Epithelial cell of esophagus (primary cell): ENCODE data around the gene ACAD9.

Source experiments
- DNase-seq: peaks from one replicate; pipeline ENCODE4 v3.0.0; 2010; ENCODE audit warnings: low read depth
- H3K4me3 ChIP-seq: 2 replicates; pipeline ENCODE4 v1.5.1; 2011; ENCODE audit warnings: mild to moderate bottlenecking, low read length, control low read depth
- TF ChIP-seq, protein P1 (sequence below): IDR thresholded peaks from 2 replicates; pipeline ENCODE4 v1.5.1; 2011; ENCODE audit warnings: low read depth, mild to moderate bottlenecking, low read length, control low read depth, inconsistent platforms; ENCODE audit not compliant: insufficient read depth; ENCODE audit errors: missing control alignments

ACAD9 gene

DNA sequence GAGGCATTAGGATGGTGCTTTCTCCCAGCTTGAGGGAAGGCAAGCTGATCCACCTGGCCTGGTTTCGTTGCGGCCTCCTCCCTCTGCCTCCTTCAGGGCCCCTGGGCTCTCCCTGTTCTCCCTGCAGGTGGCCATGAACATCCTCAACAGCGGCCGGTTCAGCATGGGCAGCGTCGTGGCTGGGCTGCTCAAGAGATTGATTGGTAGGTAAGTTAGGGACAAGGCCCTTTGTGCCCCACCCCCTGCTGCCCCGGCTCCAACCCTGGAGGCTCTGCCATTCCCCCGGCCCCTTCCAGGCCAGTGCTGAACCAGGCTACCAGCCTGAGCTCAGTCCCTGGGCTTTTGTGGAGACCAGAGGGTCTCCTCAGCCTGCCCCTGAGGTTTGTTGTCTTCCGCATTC is 23.0 kb downstream of the ACAD9 start:
- H3K4me3 ChIP-seq, result no peak overlapping the region
- no peak for DNase-seq
- TF ChIP-seq, protein P1, sequence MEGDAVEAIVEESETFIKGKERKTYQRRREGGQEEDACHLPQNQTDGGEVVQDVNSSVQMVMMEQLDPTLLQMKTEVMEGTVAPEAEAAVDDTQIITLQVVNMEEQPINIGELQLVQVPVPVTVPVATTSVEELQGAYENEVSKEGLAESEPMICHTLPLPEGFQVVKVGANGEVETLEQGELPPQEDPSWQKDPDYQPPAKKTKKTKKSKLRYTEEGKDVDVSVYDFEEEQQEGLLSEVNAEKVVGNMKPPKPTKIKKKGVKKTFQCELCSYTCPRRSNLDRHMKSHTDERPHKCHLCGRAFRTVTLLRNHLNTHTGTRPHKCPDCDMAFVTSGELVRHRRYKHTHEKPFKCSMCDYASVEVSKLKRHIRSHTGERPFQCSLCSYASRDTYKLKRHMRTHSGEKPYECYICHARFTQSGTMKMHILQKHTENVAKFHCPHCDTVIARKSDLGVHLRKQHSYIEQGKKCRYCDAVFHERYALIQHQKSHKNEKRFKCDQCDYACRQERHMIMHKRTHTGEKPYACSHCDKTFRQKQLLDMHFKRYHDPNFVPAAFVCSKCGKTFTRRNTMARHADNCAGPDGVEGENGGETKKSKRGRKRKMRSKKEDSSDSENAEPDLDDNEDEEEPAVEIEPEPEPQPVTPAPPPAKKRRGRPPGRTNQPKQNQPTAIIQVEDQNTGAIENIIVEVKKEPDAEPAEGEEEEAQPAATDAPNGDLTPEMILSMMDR, result no peak

DNA sequence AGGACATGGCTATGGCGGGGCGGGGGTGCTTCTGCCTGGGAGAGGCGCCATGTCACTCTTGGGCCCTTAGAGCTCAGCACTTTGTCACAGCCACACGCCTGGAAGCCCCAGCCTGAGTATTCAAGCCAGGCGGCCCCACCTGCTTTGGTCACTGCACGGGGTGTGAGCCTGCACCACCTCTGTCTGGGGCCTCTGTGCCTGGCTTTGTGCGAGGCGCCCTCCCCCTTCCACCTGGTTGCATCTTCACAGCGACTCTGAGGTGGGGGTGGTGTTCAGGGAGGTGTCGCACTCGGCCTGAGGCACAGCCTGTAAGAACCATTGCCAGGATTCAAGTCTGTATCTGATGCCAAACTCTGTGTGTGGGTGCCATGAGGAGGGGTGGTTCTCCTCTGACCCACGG is 24.1 kb downstream of the ACAD9 start:
- TF ChIP-seq, protein P1, result no peak
- no peak overlapping the region for H3K4me3 ChIP-seq
- no peak for DNase-seq

DNA sequence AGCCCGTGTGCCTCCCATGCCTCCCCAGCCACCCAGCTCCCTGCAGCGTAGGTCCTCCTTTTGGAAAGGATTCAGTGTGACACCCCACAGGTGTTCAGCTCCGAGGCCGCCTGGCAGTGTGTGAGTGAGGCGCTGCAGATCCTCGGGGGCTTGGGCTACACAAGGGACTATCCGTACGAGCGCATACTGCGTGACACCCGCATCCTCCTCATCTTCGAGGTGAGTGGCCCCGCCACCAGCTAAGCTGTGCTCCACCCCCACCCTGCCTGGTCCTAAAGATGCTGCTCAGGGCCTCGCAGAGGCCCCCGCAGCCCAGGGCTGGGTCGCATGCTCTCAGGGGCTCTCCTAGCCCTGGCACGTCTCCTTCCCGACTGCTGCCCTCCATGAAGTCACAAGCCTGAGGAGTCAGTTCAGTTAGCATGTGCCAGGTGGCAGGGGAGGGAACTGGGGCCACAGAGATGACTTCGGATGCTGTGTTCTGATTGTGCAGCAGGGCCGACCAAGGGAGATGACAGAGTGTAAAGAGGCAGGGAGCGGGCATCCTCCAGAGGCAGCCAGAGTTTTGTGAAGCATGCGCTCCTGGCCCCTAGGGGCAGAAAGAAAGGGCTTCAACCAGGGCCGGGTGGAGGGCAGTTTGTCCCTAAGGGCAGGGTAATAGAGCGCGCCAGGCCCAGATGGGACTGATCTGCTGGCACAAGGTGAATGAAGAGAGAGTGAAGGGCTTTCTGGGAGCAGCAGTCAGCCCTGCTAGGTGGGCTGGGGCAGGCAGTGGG is 26.8 kb downstream of the ACAD9 start:
- TF ChIP-seq, protein P1, result no peak
- H3K4me3 ChIP-seq, result no peak overlapping the region
- no peak for DNase-seq

DNA sequence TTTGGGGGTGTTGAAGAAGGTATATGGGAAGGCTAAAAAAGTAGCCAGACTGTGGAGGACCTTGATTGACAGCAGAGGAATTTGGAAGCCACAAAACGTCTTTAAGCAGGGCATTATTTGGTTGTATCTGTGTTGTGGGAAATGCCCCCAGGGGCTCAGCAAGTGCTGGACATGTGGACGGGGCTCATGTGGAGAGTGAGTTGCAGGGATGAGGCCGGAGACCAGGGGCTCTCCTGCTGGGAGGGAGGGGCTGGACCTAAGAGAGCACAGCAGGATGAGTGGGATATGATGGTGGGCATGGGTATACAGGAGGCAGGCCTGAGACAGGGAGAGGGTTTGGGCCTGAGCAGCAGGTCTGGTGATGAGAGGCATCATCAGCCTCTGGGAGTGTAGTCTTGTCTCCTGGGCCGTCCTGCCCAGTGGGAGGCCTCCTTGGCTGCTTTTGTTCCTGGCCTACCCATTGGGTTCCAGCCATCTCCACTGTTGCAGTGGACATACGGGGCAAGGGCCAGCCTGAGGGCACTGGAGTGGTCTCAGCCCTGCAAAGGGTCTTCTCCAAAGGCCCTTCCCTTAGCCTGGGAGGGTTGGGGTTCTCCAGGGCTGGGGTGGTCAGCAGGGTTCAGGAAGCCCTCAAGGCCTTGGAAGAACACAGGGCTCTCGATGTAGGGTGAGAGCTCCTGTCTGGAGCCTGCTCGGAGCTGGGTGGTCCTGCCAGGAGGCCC is 27.5 kb downstream of the ACAD9 start:
- no peak for DNase-seq
- TF ChIP-seq, protein P1, result no peak
- no peak overlapping the region for H3K4me3 ChIP-seq

DNA sequence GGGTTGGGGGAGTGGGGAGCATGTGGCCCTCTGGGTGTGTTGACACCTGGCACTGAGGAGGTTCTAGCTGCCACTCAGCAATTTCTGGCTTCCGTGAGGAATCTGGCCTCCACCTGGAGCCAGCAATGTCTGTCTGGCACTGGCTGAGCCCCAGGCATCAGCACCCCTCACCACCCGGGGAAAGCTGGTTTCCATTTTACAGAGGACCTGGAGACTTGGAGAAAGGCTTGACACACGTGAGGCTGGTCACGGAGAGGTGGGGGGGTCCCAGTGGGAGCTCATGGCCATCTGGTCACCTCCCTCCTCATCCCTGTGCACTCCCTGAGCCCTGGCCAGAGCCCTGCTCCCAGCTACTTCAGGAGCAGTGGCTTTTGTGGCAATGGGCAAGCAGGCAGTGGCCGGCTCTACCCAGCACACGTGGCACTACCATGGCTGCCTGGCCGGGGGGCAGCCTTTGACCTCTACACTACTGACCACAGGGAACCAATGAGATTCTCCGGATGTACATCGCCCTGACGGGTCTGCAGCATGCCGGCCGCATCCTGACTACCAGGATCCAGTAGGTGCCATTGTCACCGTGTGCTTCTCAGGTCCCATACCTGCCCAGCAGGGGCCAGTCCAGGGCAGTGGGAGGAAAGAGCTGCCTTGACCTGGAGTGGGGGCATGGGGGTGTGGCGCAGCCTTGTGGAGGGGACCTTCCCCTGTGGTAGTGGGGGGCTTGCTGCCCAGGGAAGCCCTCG is 28.5 kb downstream of the ACAD9 start:
- TF ChIP-seq, protein P1, result no peak
- DNase-seq, result no peak
- no peak overlapping the region for H3K4me3 ChIP-seq

DNA sequence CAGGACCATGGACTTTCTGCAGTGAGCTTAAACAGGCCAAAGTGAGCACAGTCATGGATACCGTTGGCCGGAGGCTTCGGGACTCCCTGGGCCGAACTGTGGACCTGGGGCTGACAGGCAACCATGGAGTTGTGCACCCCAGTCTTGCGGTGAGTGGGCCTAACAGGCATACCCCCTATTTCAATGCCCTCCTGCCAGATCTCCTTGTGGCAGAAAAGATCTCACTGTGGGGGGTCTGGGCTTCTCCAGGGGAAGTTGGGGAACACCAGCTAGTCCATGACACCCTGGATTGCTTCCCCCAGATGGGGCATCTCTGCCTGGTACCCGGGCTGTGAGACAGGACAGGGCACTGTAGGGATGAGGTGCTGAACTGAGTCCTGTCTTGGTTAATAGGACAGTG is 29.5 kb downstream of the ACAD9 start:
- H3K4me3 ChIP-seq, result no peak overlapping the region
- no peak for DNase-seq
- TF ChIP-seq, protein P1, result no peak
